ENCODE results near the gene ADSL. TPM values are rescaled to one million over a fixed set of nuclear protein-coding genes. Genes with fewer than 3 reads are reported as not detected.

Gene ADSL
- total and polyA plus RNA-seq, 5 donors from 2014 or later, result 66.5 to 134 (median 128) TPM

- peaks cover 92% of the 10 kb centered on the region for H3K36me3 ChIP-seq (ENCODE audit: control insufficient read depth, insufficient read depth, low read length)
- H3K4me3 ChIP-seq (ENCODE audit: low read depth, low read length), result no peak overlapping the region
- Mint-ChIP-seq H3K9me3 (peaks cover 0 to 1% (median 0%) of the 10 kb centered on the region in 7 donors), H3K4me3 (no peak overlapping the region), H3K36me3 (peaks cover 39% of the 10 kb centered on the region), H3K27ac (peak overlapping the region in 2 of 3 donors; percentile 46 to 75), H3K27me3 (no peaks in the 10 kb centered on the region), H3K4me1 (peaks cover 0 to 24% (median 19%) of the 10 kb centered on the region in 4 donors)
- H3K9me3 ChIP-seq (ENCODE audit: control insufficient read depth in 2 of 2, low read length in 2 of 2), result no peaks in the 10 kb centered on the region
- no peak for ATAC-seq (ENCODE audit: low read depth in 2 of 2)
- no peak for DNase-seq
- H3K27ac ChIP-seq (ENCODE audit: insufficient read depth, low read length, poor library complexity, severe bottlenecking), result no peak overlapping the region
- no peaks in the 10 kb centered on the region for H3K27me3 ChIP-seq (ENCODE audit: control insufficient read depth, insufficient read depth, low read length)
- H3K4me1 ChIP-seq (ENCODE audit: control insufficient read depth, insufficient read depth, low read length, poor library complexity, severe bottlenecking), result peaks cover 7% of the 10 kb centered on the region
Measured at GRCh38 chr22:40421082-40421350, 74.7 kb downstream of the ADSL start.

GRCh38 chr22:40421941-40422340 lies 75.6 kb downstream of the ADSL start:
- peaks cover 92% of the 10 kb centered on the region for H3K36me3 ChIP-seq (ENCODE audit: control insufficient read depth, insufficient read depth, low read length)
- no peaks in the 10 kb centered on the region for H3K4me1 ChIP-seq (ENCODE audit: control insufficient read depth, insufficient read depth, low read length, poor library complexity, severe bottlenecking)
- H3K27ac ChIP-seq (ENCODE audit: insufficient read depth, low read length, poor library complexity, severe bottlenecking), result no peak overlapping the region
- H3K4me3 ChIP-seq (ENCODE audit: low read depth, low read length), result no peak overlapping the region
- H3K9me3 ChIP-seq (ENCODE audit: control insufficient read depth in 2 of 2, low read length in 2 of 2), result no peaks in the 10 kb centered on the region
- H3K4me1 Mint-ChIP-seq, result peaks cover 0 to 24% (median 14%) of the 10 kb centered on the region in 4 donors
- H3K4me3 Mint-ChIP-seq, result no peak overlapping the region
- no peaks in the 10 kb centered on the region for H3K9me3 Mint-ChIP-seq
- H3K27ac Mint-ChIP-seq, result peak overlapping the region in 2 of 3 donors; percentile 75 to 83
- DNase-seq (no peak), ATAC-seq (ENCODE audit: low read depth in 2 of 2) (no peak)
- no peaks in the 10 kb centered on the region for H3K27me3 Mint-ChIP-seq
- no peaks in the 10 kb centered on the region for H3K27me3 ChIP-seq (ENCODE audit: control insufficient read depth, insufficient read depth, low read length)
- H3K36me3 Mint-ChIP-seq, result peaks cover 40% of the 10 kb centered on the region

GRCh38 chr22:40422558-40423309 lies 76.4 kb downstream of the ADSL start:
- Histone ChIP-seq H3K27ac (ENCODE audit: insufficient read depth, low read length, poor library complexity, severe bottlenecking) (no peak overlapping the region), H3K27me3 (ENCODE audit: control insufficient read depth, insufficient read depth, low read length) (no peaks in the 10 kb centered on the region), H3K36me3 (ENCODE audit: control insufficient read depth, insufficient read depth, low read length) (peaks cover 95% of the 10 kb centered on the region), H3K4me1 (ENCODE audit: control insufficient read depth, insufficient read depth, low read length, poor library complexity, severe bottlenecking) (no peaks in the 10 kb centered on the region), H3K4me3 (ENCODE audit: low read depth, low read length) (no peak overlapping the region), H3K9me3 (ENCODE audit: control insufficient read depth in 2 of 2, low read length in 2 of 2) (no peaks in the 10 kb centered on the region)
- ATAC-seq (ENCODE audit: low read depth in 2 of 2) (no peak), DNase-seq (no peak)
- Mint-ChIP-seq H3K9me3 (no peaks in the 10 kb centered on the region), H3K4me3 (no peak overlapping the region), H3K4me1 (peaks cover 0 to 24% (median 14%) of the 10 kb centered on the region in 4 donors), H3K27me3 (no peaks in the 10 kb centered on the region), H3K36me3 (peaks cover 44% of the 10 kb centered on the region), H3K27ac (peak overlapping the region; percentile 61 to 79 (median 75))

GRCh38 chr22:40423310-40423688 lies 77.0 kb downstream of the ADSL start:
- peak overlapping the region in 2 of 3 donors; percentile 64 to 76 for H3K27ac Mint-ChIP-seq

GRCh38 chr22:40423882-40424640 lies 77.8 kb downstream of the ADSL start:
- H3K9me3 Mint-ChIP-seq, result no peaks in the 10 kb centered on the region
- H3K27ac Mint-ChIP-seq, result no peak overlapping the region
- Histone ChIP-seq H3K36me3 (ENCODE audit: control insufficient read depth, insufficient read depth, low read length) (peaks cover 100% of the 10 kb centered on the region), H3K9me3 (ENCODE audit: control insufficient read depth in 2 of 2, low read length in 2 of 2) (no peaks in the 10 kb centered on the region), H3K27ac (ENCODE audit: insufficient read depth, low read length, poor library complexity, severe bottlenecking) (no peak overlapping the region), H3K27me3 (ENCODE audit: control insufficient read depth, insufficient read depth, low read length) (no peaks in the 10 kb centered on the region), H3K4me3 (ENCODE audit: low read depth, low read length) (no peak overlapping the region), H3K4me1 (ENCODE audit: control insufficient read depth, insufficient read depth, low read length, poor library complexity, severe bottlenecking) (no peaks in the 10 kb centered on the region)
- ATAC-seq (ENCODE audit: low read depth in 2 of 2), result no peak
- DNase-seq, result no peak
- H3K4me3 Mint-ChIP-seq, result no peak overlapping the region
- peaks cover 3 to 26% (median 16%) of the 10 kb centered on the region in 4 donors for H3K4me1 Mint-ChIP-seq
- no peaks in the 10 kb centered on the region for H3K27me3 Mint-ChIP-seq
- peaks cover 53% of the 10 kb centered on the region for H3K36me3 Mint-ChIP-seq

More at GRCh38 chr22:40423310-40423688, 77.0 kb downstream of the ADSL start:
- H3K27me3 ChIP-seq (ENCODE audit: control insufficient read depth, insufficient read depth, low read length), result no peaks in the 10 kb centered on the region
- H3K36me3 Mint-ChIP-seq, result peaks cover 48% of the 10 kb centered on the region
- H3K9me3 ChIP-seq (ENCODE audit: control insufficient read depth in 2 of 2, low read length in 2 of 2), result no peaks in the 10 kb centered on the region
- no peaks in the 10 kb centered on the region for H3K4me1 ChIP-seq (ENCODE audit: control insufficient read depth, insufficient read depth, low read length, poor library complexity, severe bottlenecking)
- H3K27me3 Mint-ChIP-seq, result no peaks in the 10 kb centered on the region
- no peak overlapping the region for H3K4me3 Mint-ChIP-seq
- DNase-seq (no peak), ATAC-seq (ENCODE audit: low read depth in 2 of 2) (no peak)
- H3K27ac ChIP-seq (ENCODE audit: insufficient read depth, low read length, poor library complexity, severe bottlenecking), result no peak overlapping the region
- H3K36me3 ChIP-seq (ENCODE audit: control insufficient read depth, insufficient read depth, low read length), result peaks cover 95% of the 10 kb centered on the region
- H3K4me1 Mint-ChIP-seq, result peaks cover 0 to 21% (median 14%) of the 10 kb centered on the region in 4 donors
- no peaks in the 10 kb centered on the region for H3K9me3 Mint-ChIP-seq
- H3K4me3 ChIP-seq (ENCODE audit: low read depth, low read length), result no peak overlapping the region

GRCh38 chr22:40425082-40425481 lies 78.8 kb downstream of the ADSL start:
- Mint-ChIP-seq H3K36me3 (peaks cover 57% of the 10 kb centered on the region), H3K9me3 (no peaks in the 10 kb centered on the region), H3K4me1 (peaks cover 4 to 32% (median 16%) of the 10 kb centered on the region in 4 donors), H3K4me3 (no peak overlapping the region), H3K27ac (peak overlapping the region in 2 of 3 donors; percentile 46 to 92), H3K27me3 (no peaks in the 10 kb centered on the region)
- no peak overlapping the region for H3K4me3 ChIP-seq (ENCODE audit: low read depth, low read length)
- H3K27ac ChIP-seq (ENCODE audit: insufficient read depth, low read length, poor library complexity, severe bottlenecking), result no peak overlapping the region
- no peaks in the 10 kb centered on the region for H3K4me1 ChIP-seq (ENCODE audit: control insufficient read depth, insufficient read depth, low read length, poor library complexity, severe bottlenecking)
- no peaks in the 10 kb centered on the region for H3K27me3 ChIP-seq (ENCODE audit: control insufficient read depth, insufficient read depth, low read length)
- peaks cover 100% of the 10 kb centered on the region for H3K36me3 ChIP-seq (ENCODE audit: control insufficient read depth, insufficient read depth, low read length)
- no peaks in the 10 kb centered on the region for H3K9me3 ChIP-seq (ENCODE audit: control insufficient read depth in 2 of 2, low read length in 2 of 2)
- ATAC-seq (ENCODE audit: low read depth in 2 of 2) (no peak), DNase-seq (no peak)

GRCh38 chr22:40426594-40427333 lies 80.5 kb downstream of the ADSL start:
- no peaks in the 10 kb centered on the region for H3K9me3 ChIP-seq (ENCODE audit: control insufficient read depth in 2 of 2, low read length in 2 of 2)
- H3K27ac ChIP-seq (ENCODE audit: insufficient read depth, low read length, poor library complexity, severe bottlenecking), result no peak overlapping the region
- no peaks in the 10 kb centered on the region for H3K27me3 ChIP-seq (ENCODE audit: control insufficient read depth, insufficient read depth, low read length)
- Mint-ChIP-seq H3K4me1 (peaks cover 8 to 31% (median 14%) of the 10 kb centered on the region in 4 donors), H3K4me3 (no peak overlapping the region), H3K27me3 (no peaks in the 10 kb centered on the region), H3K9me3 (no peaks in the 10 kb centered on the region), H3K27ac (peak overlapping the region; percentile 74 to 92 (median 86)), H3K36me3 (peaks cover 59% of the 10 kb centered on the region)
- no peak for ATAC-seq (ENCODE audit: low read depth in 2 of 2)
- no peak for DNase-seq
- H3K4me3 ChIP-seq (ENCODE audit: low read depth, low read length), result no peak overlapping the region
- no peaks in the 10 kb centered on the region for H3K4me1 ChIP-seq (ENCODE audit: control insufficient read depth, insufficient read depth, low read length, poor library complexity, severe bottlenecking)
- peaks cover 96% of the 10 kb centered on the region for H3K36me3 ChIP-seq (ENCODE audit: control insufficient read depth, insufficient read depth, low read length)
